ENCODE measurements around the gene EVA1C. TPM values are rescaled to one million over a fixed set of nuclear protein-coding genes. Genes with fewer than 3 reads are reported as not detected.

Gene EVA1C
- total and polyA plus RNA-seq, 10 of the 15 experiments (the other 5 are each of a cell fraction or from before 2014, with no cell fraction given) = 0.13 to 0.56 (median 0.34) TPM; not detected in 7

- ChIA-PET RAD21 (ENCODE audit: unreplicated experiment) (no interaction called here), SMC1A (ENCODE audit: uncharacterized antibody, unreplicated experiment) (no interaction called here), POLR2A (no interaction called here), CTCF (no interaction called here)
- no peak overlapping the region for H3K4me3 ChIP-seq
- H3K9ac ChIP-seq (ENCODE audit: control insufficient read depth, insufficient read depth, low read length) = no peak overlapping the region
- DNase-seq (ENCODE audit: low read depth, low spot score) = no peak
- H3K27ac ChIP-seq (ENCODE audit: control insufficient read depth, insufficient read depth) = no peak overlapping the region
- H3K4me1 ChIP-seq (ENCODE audit: control insufficient read depth, insufficient read depth, low read length) = no peaks in the 10 kb centered on the region
- intact Hi-C loops (cut with micrococcal nuclease; ENCODE audit: unreplicated experiment) (no loop called here), in situ Hi-C loops (cut with MboI) (no loop called here)
- 28% methylated on average over 4 of the region's 9 CpGs for WGBS (ENCODE audit: insufficient coverage, insufficient replicate concordance, low lambda C conversion rate, missing lambda C conversion rate)
- no peaks in the 10 kb centered on the region for H3K36me3 ChIP-seq (ENCODE audit: control insufficient read depth in 2 of 2, insufficient read depth in 2 of 2, low read length in 1 of 2)
- H3K27me3 ChIP-seq (replicated peaks in 1 of 2; ENCODE audit: control insufficient read depth in 2 of 2, insufficient read depth in 2 of 2, low read length in 1 of 2) = no peaks in the 10 kb centered on the region
- H3K79me2 ChIP-seq (ENCODE audit: control insufficient read depth, insufficient read depth, low read length) = no peaks in the 10 kb centered on the region
- ATAC-seq = no peak
- no peak overlapping the region for H2AFZ ChIP-seq (ENCODE audit: control insufficient read depth, low read depth, low read length)
- no TSS peak for BruUV-seq (replicated peaks)
- no peaks in the 10 kb centered on the region for H4K20me1 ChIP-seq (ENCODE audit: control insufficient read depth, insufficient read depth)
- no peak overlapping the region for H3K4me2 ChIP-seq (ENCODE audit: control insufficient read depth, insufficient read depth)
- FAIRE-seq = no peak
- H3K9me3 ChIP-seq (replicated peaks; ENCODE audit: control insufficient read depth, insufficient read depth, low read length) = no peaks in the 10 kb centered on the region
- TF ChIP-seq SP1 (IDR thresholded peaks at IDR 0.05; ENCODE audit: low read depth, low read length) = no peak
- TF ChIP-seq POU2F2 (IDR thresholded peaks at IDR 0.05; ENCODE audit: borderline replicate concordance, low read depth, low read length) = no peak
- no peak for TF ChIP-seq RAD51 (IDR thresholded peaks at IDR 0.05)
- TF ChIP-seq POLR2AphosphoS2 (IDR thresholded peaks at IDR 0.05; ENCODE audit: low read depth, low read length) = no peak
- TF ChIP-seq YBX1 (IDR thresholded peaks at IDR 0.05) = no peak
- TF ChIP-seq, protein P1, sequence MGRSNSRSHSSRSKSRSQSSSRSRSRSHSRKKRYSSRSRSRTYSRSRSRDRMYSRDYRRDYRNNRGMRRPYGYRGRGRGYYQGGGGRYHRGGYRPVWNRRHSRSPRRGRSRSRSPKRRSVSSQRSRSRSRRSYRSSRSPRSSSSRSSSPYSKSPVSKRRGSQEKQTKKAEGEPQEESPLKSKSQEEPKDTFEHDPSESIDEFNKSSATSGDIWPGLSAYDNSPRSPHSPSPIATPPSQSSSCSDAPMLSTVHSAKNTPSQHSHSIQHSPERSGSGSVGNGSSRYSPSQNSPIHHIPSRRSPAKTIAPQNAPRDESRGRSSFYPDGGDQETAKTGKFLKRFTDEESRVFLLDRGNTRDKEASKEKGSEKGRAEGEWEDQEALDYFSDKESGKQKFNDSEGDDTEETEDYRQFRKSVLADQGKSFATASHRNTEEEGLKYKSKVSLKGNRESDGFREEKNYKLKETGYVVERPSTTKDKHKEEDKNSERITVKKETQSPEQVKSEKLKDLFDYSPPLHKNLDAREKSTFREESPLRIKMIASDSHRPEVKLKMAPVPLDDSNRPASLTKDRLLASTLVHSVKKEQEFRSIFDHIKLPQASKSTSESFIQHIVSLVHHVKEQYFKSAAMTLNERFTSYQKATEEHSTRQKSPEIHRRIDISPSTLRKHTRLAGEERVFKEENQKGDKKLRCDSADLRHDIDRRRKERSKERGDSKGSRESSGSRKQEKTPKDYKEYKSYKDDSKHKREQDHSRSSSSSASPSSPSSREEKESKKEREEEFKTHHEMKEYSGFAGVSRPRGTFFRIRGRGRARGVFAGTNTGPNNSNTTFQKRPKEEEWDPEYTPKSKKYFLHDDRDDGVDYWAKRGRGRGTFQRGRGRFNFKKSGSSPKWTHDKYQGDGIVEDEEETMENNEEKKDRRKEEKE (IDR thresholded peaks at IDR 0.05) = no peak
- no peak for TF ChIP-seq TCF12 (IDR thresholded peaks at IDR 0.05; ENCODE audit: low read depth, low read length)
- no peak for TF ChIP-seq RFX5 (IDR thresholded peaks at IDR 0.05; ENCODE audit: low read depth, low read length)
- TF ChIP-seq TBL1XR1 (IDR thresholded peaks at IDR 0.05; ENCODE audit: low read depth, low read length) = no peak
- no peak for TF ChIP-seq REST (IDR thresholded peaks at IDR 0.05; ENCODE audit: low read depth, low read length)
- TF ChIP-seq RAD21 (IDR thresholded peaks at IDR 0.05; ENCODE audit: insufficient read depth, low read depth, low read length) = no peak
- TF ChIP-seq PAX5 (IDR thresholded peaks at IDR 0.05; ENCODE audit: borderline replicate concordance, low read depth, low read length) = no peak
- TF ChIP-seq, protein P2, sequence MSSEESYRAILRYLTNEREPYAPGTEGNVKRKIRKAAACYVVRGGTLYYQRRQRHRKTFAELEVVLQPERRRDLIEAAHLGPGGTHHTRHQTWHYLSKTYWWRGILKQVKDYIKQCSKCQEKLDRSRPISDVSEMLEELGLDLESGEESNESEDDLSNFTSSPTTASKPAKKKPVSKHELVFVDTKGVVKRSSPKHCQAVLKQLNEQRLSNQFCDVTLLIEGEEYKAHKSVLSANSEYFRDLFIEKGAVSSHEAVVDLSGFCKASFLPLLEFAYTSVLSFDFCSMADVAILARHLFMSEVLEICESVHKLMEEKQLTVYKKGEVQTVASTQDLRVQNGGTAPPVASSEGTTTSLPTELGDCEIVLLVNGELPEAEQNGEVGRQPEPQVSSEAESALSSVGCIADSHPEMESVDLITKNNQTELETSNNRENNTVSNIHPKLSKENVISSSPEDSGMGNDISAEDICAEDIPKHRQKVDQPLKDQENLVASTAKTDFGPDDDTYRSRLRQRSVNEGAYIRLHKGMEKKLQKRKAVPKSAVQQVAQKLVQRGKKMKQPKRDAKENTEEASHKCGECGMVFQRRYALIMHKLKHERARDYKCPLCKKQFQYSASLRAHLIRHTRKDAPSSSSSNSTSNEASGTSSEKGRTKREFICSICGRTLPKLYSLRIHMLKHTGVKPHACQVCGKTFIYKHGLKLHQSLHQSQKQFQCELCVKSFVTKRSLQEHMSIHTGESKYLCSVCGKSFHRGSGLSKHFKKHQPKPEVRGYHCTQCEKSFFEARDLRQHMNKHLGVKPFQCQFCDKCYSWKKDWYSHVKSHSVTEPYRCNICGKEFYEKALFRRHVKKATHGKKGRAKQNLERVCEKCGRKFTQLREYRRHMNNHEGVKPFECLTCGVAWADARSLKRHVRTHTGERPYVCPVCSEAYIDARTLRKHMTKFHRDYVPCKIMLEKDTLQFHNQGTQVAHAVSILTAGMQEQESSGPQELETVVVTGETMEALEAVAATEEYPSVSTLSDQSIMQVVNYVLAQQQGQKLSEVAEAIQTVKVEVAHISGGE (CRISPR knock-in tag; IDR thresholded peaks at IDR 0.05) = no peak
- no peak for TF ChIP-seq E4F1 (IDR thresholded peaks at IDR 0.05; ENCODE audit: borderline replicate concordance, partially characterized antibody)
Observed at GRCh38 chr21:32477424-32477745, 64.9 kb downstream of the EVA1C start.
